Measurements from ENCODE around the gene ATP5MC2.

Gene ATP5MC2

DNA sequence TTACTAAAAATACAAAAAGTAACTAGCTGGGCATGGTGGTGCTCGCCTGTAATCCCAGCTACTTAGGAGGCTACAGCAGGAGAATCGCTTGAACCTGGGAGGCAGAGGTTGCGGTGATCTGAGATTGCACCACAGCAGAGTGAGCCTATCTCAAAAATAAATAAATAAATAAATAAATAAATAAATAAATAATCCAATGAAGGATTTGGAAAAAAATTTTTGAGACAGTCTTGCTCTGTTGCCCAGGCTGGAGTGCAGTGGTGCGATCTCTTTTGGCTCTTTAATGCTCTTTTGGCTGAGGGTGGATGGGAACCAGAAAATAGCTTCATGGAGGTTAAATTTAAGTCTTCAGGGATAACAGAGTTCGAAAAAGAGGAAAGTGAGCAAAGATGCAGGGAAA is 11.7 kb downstream of the ATP5MC2 start:
- TF ChIP-seq CTCF (IDR thresholded peaks at IDR 0.05; ENCODE audit: extremely low read depth, missing control alignments), result no peak
- DNase-seq (ENCODE audit: low spot score), result no peak

DNA sequence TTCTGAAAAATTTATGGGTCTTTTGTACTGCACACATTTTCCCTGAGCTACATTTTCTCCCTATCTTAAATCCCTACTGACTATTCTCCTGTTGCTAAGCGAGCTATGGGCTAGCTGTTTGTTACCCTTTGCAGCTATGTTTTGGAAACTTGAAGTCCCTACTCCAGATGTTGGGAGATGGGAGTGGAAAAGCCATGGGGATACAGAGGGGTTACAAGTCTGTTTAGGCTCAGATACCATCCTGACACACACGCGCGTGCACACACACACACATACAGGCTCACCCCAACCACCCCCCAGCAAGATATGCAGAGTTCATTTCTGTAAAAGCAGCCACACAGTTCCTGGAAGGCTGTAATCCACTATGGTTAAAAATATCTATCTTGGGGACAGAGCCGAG is 15.8 kb downstream of the ATP5MC2 start:
- no peak for TF ChIP-seq CTCF (IDR thresholded peaks at IDR 0.05; ENCODE audit: extremely low read depth, missing control alignments)
- no peak for DNase-seq (ENCODE audit: low spot score)

DNA sequence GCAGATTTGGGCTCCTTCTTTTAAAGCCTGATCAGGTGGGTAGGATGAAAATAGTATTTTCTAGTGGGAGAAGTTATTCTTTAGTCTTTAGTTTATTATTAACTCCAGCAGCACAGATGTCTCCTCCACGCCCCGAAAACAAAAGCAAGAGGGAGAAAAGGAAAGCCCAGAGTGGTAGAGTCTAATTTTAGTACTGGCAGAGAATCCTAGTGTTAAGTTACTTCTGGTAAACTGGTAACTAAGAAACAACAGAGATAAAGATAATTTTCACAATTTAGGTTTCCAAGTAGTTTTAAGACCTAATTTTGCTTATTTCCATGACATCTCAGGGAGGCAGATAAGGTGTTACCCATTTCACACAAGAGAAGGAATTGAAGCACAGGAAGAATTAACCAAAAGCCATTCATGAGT is 16.3 kb downstream of the ATP5MC2 start:
- DNase-seq (ENCODE audit: low spot score), result no peak
- no peak for TF ChIP-seq CTCF (IDR thresholded peaks at IDR 0.05; ENCODE audit: extremely low read depth, missing control alignments)

DNA sequence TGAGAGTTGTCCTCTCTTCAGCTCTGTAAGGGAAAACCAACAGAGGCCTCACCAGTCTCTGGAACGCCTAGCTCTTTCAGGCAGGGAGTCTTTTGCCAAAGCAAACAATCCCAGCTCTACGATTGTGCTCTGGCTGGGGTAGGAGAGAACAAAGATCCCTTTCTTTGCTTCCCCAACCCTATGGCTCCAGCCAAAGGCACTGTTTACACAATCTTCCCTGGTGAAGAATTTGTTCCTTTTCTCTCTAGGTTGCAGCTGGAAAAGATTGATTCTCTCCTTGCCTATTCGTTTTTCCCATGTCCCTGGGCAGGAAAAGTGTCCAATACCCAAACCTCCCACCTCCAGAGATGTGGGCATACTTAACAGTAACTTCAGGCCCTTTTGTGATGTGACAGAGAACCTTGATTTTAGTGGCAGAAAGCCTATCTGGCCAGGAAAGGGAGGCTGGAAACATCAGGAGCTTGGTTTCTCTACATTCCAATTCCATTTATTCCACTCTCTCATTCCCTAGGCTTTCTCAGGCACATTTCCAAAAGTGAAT is 16.8 kb downstream of the ATP5MC2 start:
- no peak for DNase-seq (ENCODE audit: low spot score)
- TF ChIP-seq CTCF (IDR thresholded peaks at IDR 0.05; ENCODE audit: extremely low read depth, missing control alignments), result no peak

GRCh38 chr12:53657041-53657440 is 18.8 kb downstream of the ATP5MC2 start:
- TF ChIP-seq CTCF (IDR thresholded peaks at IDR 0.05; ENCODE audit: extremely low read depth, missing control alignments), result no peak
- no peak for DNase-seq (ENCODE audit: low spot score)

DNA sequence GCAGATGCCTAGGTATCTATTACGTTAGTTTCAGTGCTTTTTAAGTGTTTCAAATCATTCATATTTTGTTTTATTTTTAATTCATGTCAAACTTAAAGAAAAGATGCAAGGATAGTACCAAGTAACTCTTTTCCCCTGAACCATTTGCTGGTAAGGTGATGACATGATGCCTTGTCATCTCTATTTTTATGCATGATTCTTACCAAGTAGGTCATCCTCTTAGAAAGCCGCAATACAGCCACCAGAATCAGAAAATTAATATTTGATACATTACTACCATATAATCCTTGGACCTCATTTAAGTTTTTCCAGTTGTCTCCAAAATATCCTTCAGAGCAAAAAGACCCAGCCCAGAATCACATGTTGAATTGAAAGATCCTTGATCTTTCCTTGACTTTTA is 22.3 kb downstream of the ATP5MC2 start:
- TF ChIP-seq CTCF (IDR thresholded peaks at IDR 0.05; ENCODE audit: extremely low read depth, missing control alignments), result no peak
- DNase-seq (ENCODE audit: low spot score), result no peak

- no peak for DNase-seq (ENCODE audit: low spot score)
- TF ChIP-seq CTCF (IDR thresholded peaks at IDR 0.05; ENCODE audit: extremely low read depth, missing control alignments), result no peak
Measured at GRCh38 chr12:53652366-53652765, 23.5 kb downstream of the ATP5MC2 start.
